HG03354 (cell line): ENCODE results near the gene TRIM24.

Experiments used
- ATAC-seq: cut with Tn5 transposase; IDR thresholded peaks from one replicate; pipeline ENCODE4 v1.9.1; 2021; ENCODE audit warnings: mild to moderate bottlenecking; ENCODE audit not compliant: unreplicated experiment, poor library complexity, severe bottlenecking

TRIM24 gene

GRCh38 chr7:138565071-138565450, 105.0 kb downstream of the TRIM24 start:
- ATAC-seq, result no peak

GRCh38 chr7:138565451-138566114, 105.5 kb downstream of the TRIM24 start:
- ATAC-seq, result no peak

- ATAC-seq, result no peak
These were observed 108.6 kb downstream of the TRIM24 start for GRCh38 chr7:138568655-138569054.

GRCh38 chr7:138569418-138569817, 109.4 kb downstream of the TRIM24 start:
- ATAC-seq, result no peak

- ATAC-seq, result no peak
These were observed 110.7 kb downstream of the TRIM24 start for GRCh38 chr7:138570715-138571114.

GRCh38 chr7:138573741-138574140, 113.7 kb downstream of the TRIM24 start:
- ATAC-seq, result no peak

GRCh38 chr7:138575897-138576428, 115.9 kb downstream of the TRIM24 start:
- no peak for ATAC-seq

- no peak for ATAC-seq
These were observed 119.1 kb downstream of the TRIM24 start for GRCh38 chr7:138579136-138579535.

GRCh38 chr7:138579671-138580070, 119.6 kb downstream of the TRIM24 start:
- no peak for ATAC-seq

- ATAC-seq, result no peak
These were observed 121.0 kb downstream of the TRIM24 start for GRCh38 chr7:138581065-138581464.

- no peak for ATAC-seq
These were observed 124.2 kb downstream of the TRIM24 start for GRCh38 chr7:138584283-138584682.

GRCh38 chr7:138584696-138585095, 124.6 kb downstream of the TRIM24 start:
- no peak for ATAC-seq

GRCh38 chr7:138585283-138585993, 125.4 kb downstream of the TRIM24 start:
- ATAC-seq, result no peak

- ATAC-seq, result no peak
These were observed 127.4 kb downstream of the TRIM24 start for GRCh38 chr7:138587485-138587884.

GRCh38 chr7:138588986-138589385, 128.9 kb downstream of the TRIM24 start:
- no peak for ATAC-seq

GRCh38 chr7:138590154-138590553, 130.1 kb downstream of the TRIM24 start:
- no peak for ATAC-seq

- no peak for ATAC-seq
These were observed 135.4 kb downstream of the TRIM24 start for GRCh38 chr7:138595454-138595853.

- ATAC-seq, result no peak
These were observed 142.4 kb downstream of the TRIM24 start for GRCh38 chr7:138602451-138602850.

GRCh38 chr7:138603549-138604318, 143.7 kb downstream of the TRIM24 start:
- ATAC-seq, result no peak

GRCh38 chr7:138606236-138606635, 146.2 kb downstream of the TRIM24 start:
- no peak for ATAC-seq
